IPS-15b (cell line): Measurements from ENCODE around the gene FAT1.

Experiments
- H3K27me3 ChIP-seq: one replicate; pipeline ENCODE4 v1.6.1; 2013; ENCODE audit warnings: low read length; ENCODE audit not compliant: control insufficient read depth, insufficient read depth
- H3K36me3 ChIP-seq: one replicate; pipeline ENCODE4 v1.6.1; 2013; ENCODE audit warnings: low read length; ENCODE audit not compliant: control insufficient read depth, insufficient read depth
- H3K4me1 ChIP-seq: one replicate; pipeline ENCODE4 v1.6.1; 2013; ENCODE audit warnings: mild to moderate bottlenecking, low read length; ENCODE audit not compliant: control insufficient read depth, insufficient read depth
- H3K4me3 ChIP-seq: one replicate; pipeline ENCODE4 v1.5.1; 2013; ENCODE audit warnings: low read depth, low read length
- H3K9ac ChIP-seq: one replicate; pipeline ENCODE4 v1.6.1; 2013; ENCODE audit warnings: low read depth, mild to moderate bottlenecking, low read length
- H3K9me3 ChIP-seq: one replicate; pipeline ENCODE4 v1.6.1; 2013; ENCODE audit warnings: mild to moderate bottlenecking, low read length; ENCODE audit not compliant: control insufficient read depth, insufficient read depth

The FAT1 gene

DNA sequence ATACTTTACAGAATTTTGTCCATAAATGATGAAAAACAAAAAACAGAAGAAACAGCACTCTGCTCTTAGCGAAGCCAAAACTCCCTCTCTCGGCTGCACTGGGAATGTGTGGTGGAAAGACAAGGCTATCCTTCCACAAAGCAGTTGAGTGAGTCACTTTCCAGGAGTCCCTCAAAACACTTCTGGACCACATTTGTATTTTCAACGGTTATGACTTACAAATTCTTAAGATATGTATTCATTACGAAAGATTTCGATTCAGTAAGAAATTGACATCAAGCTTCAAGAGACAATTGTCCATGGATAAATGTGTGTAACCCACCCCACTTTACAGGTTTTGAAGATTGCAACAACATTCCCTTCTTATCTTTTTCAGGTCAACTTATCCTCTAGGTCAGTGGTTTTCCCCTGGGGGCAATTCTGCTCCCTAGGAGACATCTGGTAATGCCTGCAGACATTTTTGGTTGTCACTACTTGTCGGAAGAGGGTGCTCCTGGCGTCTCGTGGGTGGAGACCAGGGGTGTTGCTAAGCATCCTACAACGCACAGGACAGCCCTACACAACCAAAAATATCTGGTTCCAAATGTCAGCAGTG lies 101.6 kb downstream of the FAT1 start:
- H3K27me3 ChIP-seq: no peaks in the 10 kb centered on the region
- H3K4me3 ChIP-seq: no peak overlapping the region
- no peak overlapping the region for H3K9ac ChIP-seq
- H3K4me1 ChIP-seq: no peaks in the 10 kb centered on the region
- no peaks in the 10 kb centered on the region for H3K9me3 ChIP-seq
- peaks cover 16% of the 10 kb centered on the region for H3K36me3 ChIP-seq

- no peak overlapping the region for H3K9ac ChIP-seq
- peaks cover 18% of the 10 kb centered on the region for H3K36me3 ChIP-seq
- no peaks in the 10 kb centered on the region for H3K27me3 ChIP-seq
- H3K4me1 ChIP-seq: no peaks in the 10 kb centered on the region
- no peaks in the 10 kb centered on the region for H3K9me3 ChIP-seq
- no peak overlapping the region for H3K4me3 ChIP-seq
Measured at GRCh38 chr4:186619088-186619487, 104.6 kb downstream of the FAT1 start.

DNA sequence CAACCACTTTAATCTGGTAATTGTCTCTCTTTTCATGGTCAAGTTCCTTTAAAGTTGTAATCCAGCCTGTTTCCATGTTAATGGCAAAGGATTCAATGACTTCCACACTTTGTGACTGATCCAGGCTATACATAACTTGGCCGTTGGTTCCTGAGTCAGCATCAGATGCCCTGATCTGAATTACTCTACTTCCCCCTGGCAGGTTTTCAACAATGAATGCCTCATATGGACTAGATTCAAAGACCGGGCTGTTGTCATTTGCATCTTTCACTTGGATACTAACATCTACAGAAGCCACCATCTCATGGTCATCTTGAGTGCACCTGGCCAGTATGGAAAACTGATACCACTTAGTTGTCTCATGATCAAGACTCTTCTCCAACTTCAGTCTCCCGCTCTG lies 105.7 kb downstream of the FAT1 start:
- peaks cover 18% of the 10 kb centered on the region for H3K36me3 ChIP-seq
- H3K27me3 ChIP-seq: no peaks in the 10 kb centered on the region
- no peaks in the 10 kb centered on the region for H3K9me3 ChIP-seq
- H3K4me3 ChIP-seq: no peak overlapping the region
- no peak overlapping the region for H3K9ac ChIP-seq
- H3K4me1 ChIP-seq: no peaks in the 10 kb centered on the region

- H3K36me3 ChIP-seq: peaks cover 33% of the 10 kb centered on the region
Measured at GRCh38 chr4:186607490-186607889, 116.2 kb downstream of the FAT1 start.

GRCh38 chr4:186606591-186606992 lies 117.1 kb downstream of the FAT1 start:
- Histone ChIP-seq H3K4me1 (no peaks in the 10 kb centered on the region), H3K27me3 (no peaks in the 10 kb centered on the region), H3K36me3 (peaks cover 30% of the 10 kb centered on the region), H3K9ac (no peak overlapping the region), H3K4me3 (no peak overlapping the region), H3K9me3 (no peaks in the 10 kb centered on the region)

More at GRCh38 chr4:186607490-186607889, 116.2 kb downstream of the FAT1 start:
- Histone ChIP-seq H3K27me3 (no peaks in the 10 kb centered on the region), H3K4me1 (no peaks in the 10 kb centered on the region), H3K9ac (no peak overlapping the region), H3K4me3 (no peak overlapping the region), H3K9me3 (no peaks in the 10 kb centered on the region)

DNA sequence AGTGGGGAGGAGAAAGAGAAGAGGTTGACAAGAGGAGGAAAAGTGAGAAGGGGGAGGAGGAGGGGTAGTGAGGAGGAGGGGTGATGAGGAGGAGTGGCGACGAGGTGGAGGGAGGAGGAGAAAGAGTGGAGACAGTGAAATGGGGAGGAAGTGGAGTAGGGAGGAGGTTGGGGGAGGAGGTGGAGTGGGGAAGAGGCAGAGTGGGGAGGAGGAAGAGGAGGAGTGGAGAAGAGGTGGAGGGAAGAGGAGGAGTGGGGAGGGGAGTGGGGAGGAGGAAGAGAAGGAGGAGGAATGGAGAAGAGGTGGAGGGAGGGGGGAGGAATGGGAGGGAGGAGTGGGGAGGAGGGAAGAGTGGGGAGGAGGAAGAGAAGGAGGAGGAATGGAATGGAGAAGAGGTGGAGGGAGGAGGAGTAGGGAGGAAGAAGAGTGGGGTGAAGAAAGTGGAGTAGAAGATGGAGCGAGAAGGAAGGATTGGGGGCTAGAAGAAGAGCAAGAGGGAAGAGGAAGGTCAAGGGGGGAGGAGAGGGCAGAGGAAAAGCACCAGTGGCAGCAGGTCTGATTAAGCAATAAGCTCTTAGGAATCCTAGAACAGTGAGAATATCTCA lies 118.3 kb downstream of the FAT1 start:
- no peaks in the 10 kb centered on the region for H3K9me3 ChIP-seq
- no peaks in the 10 kb centered on the region for H3K4me1 ChIP-seq
- peaks cover 31% of the 10 kb centered on the region for H3K36me3 ChIP-seq
- no peak overlapping the region for H3K4me3 ChIP-seq
- no peaks in the 10 kb centered on the region for H3K27me3 ChIP-seq
- no peak overlapping the region for H3K9ac ChIP-seq

GRCh38 chr4:186604124-186604807 lies 119.4 kb downstream of the FAT1 start:
- Histone ChIP-seq H3K27me3 (no peaks in the 10 kb centered on the region), H3K4me3 (no peak overlapping the region), H3K9me3 (no peaks in the 10 kb centered on the region), H3K36me3 (peaks cover 38% of the 10 kb centered on the region), H3K4me1 (no peaks in the 10 kb centered on the region), H3K9ac (no peak overlapping the region)

DNA sequence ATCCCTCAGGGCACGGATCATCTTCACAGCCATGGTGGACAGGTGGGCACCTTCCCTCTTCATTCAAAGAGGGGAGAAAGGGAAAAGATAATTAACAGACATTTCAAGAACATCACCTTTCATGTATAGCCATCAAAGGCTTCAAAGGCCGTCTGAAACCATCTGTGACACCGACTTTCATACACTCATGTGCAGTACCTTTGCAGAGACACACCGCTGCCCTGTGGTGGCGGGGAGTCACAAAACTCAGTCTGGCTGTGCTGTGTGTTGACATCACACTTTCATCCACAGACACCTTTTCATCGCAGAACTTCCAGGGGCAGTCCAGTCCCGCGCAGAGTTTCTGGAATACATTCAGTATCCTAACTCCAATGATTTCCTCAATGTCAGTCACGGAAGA lies 120.7 kb downstream of the FAT1 start:
- Histone ChIP-seq H3K9me3 (no peaks in the 10 kb centered on the region), H3K36me3 (peaks cover 41% of the 10 kb centered on the region), H3K4me1 (no peaks in the 10 kb centered on the region), H3K9ac (no peak overlapping the region), H3K27me3 (no peaks in the 10 kb centered on the region), H3K4me3 (no peak overlapping the region)

DNA sequence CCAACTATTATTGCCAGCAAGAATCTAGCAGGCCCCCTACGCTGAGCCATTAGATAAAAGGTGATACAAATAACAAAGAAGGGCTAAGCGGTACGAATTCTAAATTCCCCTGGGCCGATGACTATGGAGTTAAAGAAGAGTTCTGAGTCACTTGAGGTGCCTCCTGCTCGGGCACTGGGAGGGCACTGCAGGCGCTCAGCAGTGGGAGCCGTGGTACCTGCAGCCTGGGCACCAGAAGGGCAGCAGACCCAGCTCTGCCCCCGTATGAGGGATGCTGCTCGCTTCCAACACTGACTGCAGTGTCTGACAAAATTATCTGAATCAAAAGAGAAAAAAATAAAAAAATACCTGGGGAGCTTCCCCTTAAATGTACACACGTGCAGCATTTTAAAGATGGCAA lies 124.2 kb downstream of the FAT1 start:
- peaks cover 47% of the 10 kb centered on the region for H3K36me3 ChIP-seq
- no peaks in the 10 kb centered on the region for H3K9me3 ChIP-seq
- no peaks in the 10 kb centered on the region for H3K4me1 ChIP-seq
- no peak overlapping the region for H3K4me3 ChIP-seq
- H3K27me3 ChIP-seq: no peaks in the 10 kb centered on the region
- H3K9ac ChIP-seq: no peak overlapping the region

GRCh38 chr4:186598686-186599085 lies 125.0 kb downstream of the FAT1 start:
- H3K36me3 ChIP-seq: peaks cover 47% of the 10 kb centered on the region
- H3K4me3 ChIP-seq: no peak overlapping the region
- H3K4me1 ChIP-seq: no peaks in the 10 kb centered on the region
- no peaks in the 10 kb centered on the region for H3K27me3 ChIP-seq
- H3K9ac ChIP-seq: no peak overlapping the region
- H3K9me3 ChIP-seq: no peaks in the 10 kb centered on the region

DNA sequence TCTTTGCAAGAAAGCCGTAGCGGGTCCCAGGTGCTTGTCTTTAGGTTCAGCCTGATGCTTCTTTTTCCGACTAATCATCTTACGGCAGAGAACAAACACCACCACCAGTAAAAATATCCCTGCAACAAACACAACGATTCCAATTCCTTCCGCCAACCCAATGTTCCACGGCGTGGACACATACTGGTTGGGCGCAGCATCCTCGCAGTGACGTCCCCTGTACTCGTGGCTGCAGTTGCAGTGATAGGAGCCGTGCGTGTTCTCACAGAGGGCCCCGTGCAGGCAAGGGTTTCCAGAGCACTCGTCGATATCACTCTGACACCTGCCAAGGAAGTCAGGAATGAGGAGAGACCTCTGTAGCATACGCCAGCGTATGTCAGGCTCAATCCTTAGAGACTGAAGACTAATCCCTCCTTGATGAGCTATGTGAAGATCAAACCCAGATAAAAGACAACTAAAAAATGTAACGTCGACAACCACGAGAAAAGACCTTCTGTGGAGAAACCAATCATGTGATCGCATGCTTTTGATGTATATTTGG lies 126.7 kb downstream of the FAT1 start:
- Histone ChIP-seq H3K36me3 (peaks cover 41% of the 10 kb centered on the region), H3K4me3 (no peak overlapping the region), H3K4me1 (no peaks in the 10 kb centered on the region), H3K27me3 (no peaks in the 10 kb centered on the region), H3K9me3 (no peaks in the 10 kb centered on the region), H3K9ac (no peak overlapping the region)

DNA sequence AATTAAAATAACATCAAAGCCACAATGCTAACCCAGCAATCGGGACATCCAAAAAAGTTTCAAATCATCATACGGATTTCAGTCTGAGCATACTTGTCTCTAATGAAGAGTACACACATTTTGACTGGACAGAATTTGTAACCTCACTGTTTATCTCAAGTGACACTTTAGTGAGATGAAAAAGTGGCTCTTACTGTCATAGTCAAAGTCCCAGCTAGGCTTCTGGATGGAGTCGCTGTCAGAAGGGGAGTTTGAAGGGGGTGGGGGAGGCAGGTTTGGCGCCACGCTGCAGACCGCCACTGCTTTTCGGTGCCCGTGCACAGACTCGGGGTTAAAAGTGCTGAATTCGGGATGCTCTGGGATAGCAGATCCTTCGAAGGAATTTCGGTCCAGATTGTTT lies 127.3 kb downstream of the FAT1 start:
- no peaks in the 10 kb centered on the region for H3K9me3 ChIP-seq

More for the DNA sequence above, 127.3 kb downstream of the FAT1 start:
- H3K36me3 ChIP-seq: peaks cover 41% of the 10 kb centered on the region
- H3K27me3 ChIP-seq: no peaks in the 10 kb centered on the region
- no peaks in the 10 kb centered on the region for H3K4me1 ChIP-seq
- no peak overlapping the region for H3K9ac ChIP-seq
- H3K4me3 ChIP-seq: no peak overlapping the region
